BLaER1 treated with 17β-estradiol and CSF1 and Interleukin-3, amounts not matched to agents 10 nM and 100 nM (cell line): ENCODE data around the gene CLTC.

Experiments used
- H3K27ac ChIP-seq, 11 experiments: shearing (Covaris generic); formaldehyde crosslinking; 2 replicates each; pipeline ENCODE4 v1.8.1; 2022
- H3K27me3 ChIP-seq, 11 experiments: shearing (Covaris generic); formaldehyde crosslinking; 2 replicates each; pipeline ENCODE4 v1.8.1; 2022
- H3K36me3 ChIP-seq, 11 experiments: shearing (Covaris generic); formaldehyde crosslinking; 2 replicates each; pipeline ENCODE4 v1.8.1; 2022
- H3K4me1 ChIP-seq, 10 experiments: shearing (Covaris generic); formaldehyde crosslinking; 2 replicates each; pipeline ENCODE4 v1.8.1; 2022
- H3K4me2 ChIP-seq, 11 experiments: shearing (Covaris generic); formaldehyde crosslinking; 2 replicates each; pipeline ENCODE4 v1.8.1; 2022
- H3K4me3 ChIP-seq, 10 experiments: shearing (Covaris generic); formaldehyde crosslinking; 2 replicates each; pipeline ENCODE4 v1.8.1; 2022
- H3K9ac ChIP-seq, 11 experiments: shearing (Covaris generic); formaldehyde crosslinking; 2 replicates each; pipeline ENCODE4 v1.8.1; 2022
- H3K9me3 ChIP-seq, 11 experiments: shearing (Covaris generic); formaldehyde crosslinking; replicated peaks in 1 of 11; 2 replicates each; pipeline ENCODE4 v1.8.1; 2022
- H4K20me1 ChIP-seq, 11 experiments: shearing (Covaris generic); formaldehyde crosslinking; 2 replicates each; pipeline ENCODE4 v1.8.1; 2022
- Cebpa-rat ChIP-seq, 11 experiments: shearing (Covaris generic); IDR thresholded peaks; 2 replicates each; pipeline ENCODE4 v1.8.1; 2022

Gene CLTC

GRCh38 chr17:59694344-59694743 is 74.6 kb downstream of the CLTC start:
- no peak overlapping the region for H3K9ac ChIP-seq
- H3K4me2 ChIP-seq, result no peak overlapping the region
- H3K27ac ChIP-seq, result no peak overlapping the region
- peaks cover 99 to 100% (median 100%) of the 10 kb centered on the region in 11 experiments for H3K36me3 ChIP-seq
- H3K4me1 ChIP-seq, result peaks cover 0 to 11% (median 0%) of the 10 kb centered on the region in 10 experiments; a peak in 2 of 20 replicates
- H3K27me3 ChIP-seq, result no peaks in the 10 kb centered on the region
- no peaks in the 10 kb centered on the region for H3K9me3 ChIP-seq
- peaks cover 76 to 100% (median 96%) of the 10 kb centered on the region in 11 experiments; a peak in 21 of 22 replicates for H4K20me1 ChIP-seq
- no peak overlapping the region for H3K4me3 ChIP-seq
- TF ChIP-seq Cebpa-rat (IDR thresholded peaks at IDR 0.05), result no peak

- peaks cover 95 to 100% (median 99%) of the 10 kb centered on the region in 11 experiments for H3K36me3 ChIP-seq
- no peaks in the 10 kb centered on the region for H3K9me3 ChIP-seq
- no peak overlapping the region for H3K4me2 ChIP-seq
- no peak overlapping the region for H3K9ac ChIP-seq
- no peak overlapping the region for H3K27ac ChIP-seq
- H3K27me3 ChIP-seq, result no peaks in the 10 kb centered on the region
- H3K4me3 ChIP-seq, result no peak overlapping the region
- TF ChIP-seq Cebpa-rat (IDR thresholded peaks at IDR 0.05), result no peak
- H4K20me1 ChIP-seq, result peaks cover 84 to 100% (median 97%) of the 10 kb centered on the region in 11 experiments; a peak in 21 of 22 replicates
- peaks cover 0 to 19% (median 0%) of the 10 kb centered on the region in 10 experiments; a peak in 2 of 20 replicates for H3K4me1 ChIP-seq
These were observed 76.4 kb downstream of the CLTC start for GRCh38 chr17:59695945-59696681.

- Histone ChIP-seq H3K4me3 (no peak overlapping the region), H3K27me3 (no peaks in the 10 kb centered on the region), H3K4me2 (no peak overlapping the region), H3K4me1 (peaks cover 0 to 19% (median 0%) of the 10 kb centered on the region in 10 experiments; a peak in 2 of 20 replicates), H3K36me3 (peaks cover 93 to 100% (median 98%) of the 10 kb centered on the region in 11 experiments), H4K20me1 (peaks cover 89 to 100% (median 100%) of the 10 kb centered on the region in 11 experiments; a peak in 21 of 22 replicates), H3K9me3 (no peaks in the 10 kb centered on the region), H3K27ac (no peak overlapping the region), H3K9ac (no peak overlapping the region)
- no peak for TF ChIP-seq Cebpa-rat (IDR thresholded peaks at IDR 0.05)
These were observed 77.1 kb downstream of the CLTC start for GRCh38 chr17:59696682-59697277.

- H3K4me3 ChIP-seq, result no peak overlapping the region
- no peaks in the 10 kb centered on the region for H3K9me3 ChIP-seq
- peaks cover 0 to 33% (median 0%) of the 10 kb centered on the region in 10 experiments; a peak in 6 of 20 replicates for H3K4me1 ChIP-seq
- TF ChIP-seq Cebpa-rat (IDR thresholded peaks at IDR 0.05), result no peak
- H3K4me2 ChIP-seq, result no peak overlapping the region
- no peak overlapping the region for H3K27ac ChIP-seq
- H3K27me3 ChIP-seq, result no peaks in the 10 kb centered on the region
- H3K9ac ChIP-seq, result no peak overlapping the region
- peaks cover 97 to 100% (median 100%) of the 10 kb centered on the region in 11 experiments; a peak in 21 of 22 replicates for H4K20me1 ChIP-seq
- H3K36me3 ChIP-seq, result peaks cover 80 to 100% (median 98%) of the 10 kb centered on the region in 11 experiments
These were observed 78.4 kb downstream of the CLTC start for GRCh38 chr17:59698143-59698542.

GRCh38 chr17:59699218-59699617 is 79.5 kb downstream of the CLTC start:
- Histone ChIP-seq H4K20me1 (peaks cover 98 to 100% (median 100%) of the 10 kb centered on the region in 11 experiments; a peak in 21 of 22 replicates), H3K4me2 (no peak overlapping the region), H3K36me3 (peaks cover 78 to 100% (median 97%) of the 10 kb centered on the region in 11 experiments), H3K4me1 (peaks cover 0 to 44% (median 6%) of the 10 kb centered on the region in 10 experiments; a peak in 10 of 20 replicates), H3K27ac (no peak overlapping the region), H3K27me3 (no peaks in the 10 kb centered on the region), H3K4me3 (no peak overlapping the region), H3K9me3 (no peaks in the 10 kb centered on the region), H3K9ac (no peak overlapping the region)
- no peak for TF ChIP-seq Cebpa-rat (IDR thresholded peaks at IDR 0.05)

- Histone ChIP-seq H4K20me1 (peaks cover 98 to 100% (median 100%) of the 10 kb centered on the region in 11 experiments; a peak in 21 of 22 replicates), H3K36me3 (peaks cover 73 to 100% (median 96%) of the 10 kb centered on the region in 11 experiments), H3K4me2 (no peak overlapping the region), H3K27ac (no peak overlapping the region), H3K9ac (no peak overlapping the region), H3K4me1 (peaks cover 0 to 49% (median 11%) of the 10 kb centered on the region in 10 experiments; a peak in 14 of 20 replicates), H3K27me3 (no peaks in the 10 kb centered on the region), H3K9me3 (no peaks in the 10 kb centered on the region), H3K4me3 (no peak overlapping the region)
- no peak for TF ChIP-seq Cebpa-rat (IDR thresholded peaks at IDR 0.05)
These were observed 80.1 kb downstream of the CLTC start for GRCh38 chr17:59699786-59700185.

- Histone ChIP-seq H4K20me1 (peaks cover 76 to 89% (median 86%) of the 10 kb centered on the region in 11 experiments; a peak in 21 of 22 replicates), H3K4me3 (no peak overlapping the region), H3K27me3 (no peaks in the 10 kb centered on the region), H3K36me3 (peaks cover 47 to 85% (median 77%) of the 10 kb centered on the region in 11 experiments), H3K4me1 (peaks cover 15 to 55% (median 26%) of the 10 kb centered on the region in 10 experiments), H3K9me3 (no peaks in the 10 kb centered on the region), H3K4me2 (0 out of 22 replicates have a peak overlapping the region, but pooled peaks of 2 of the 11 experiments have one; percentile 5 to 40), H3K27ac (no peak overlapping the region), H3K9ac (no peak overlapping the region)
- TF ChIP-seq Cebpa-rat (IDR thresholded peaks at IDR 0.05), result no peak
These were observed 82.6 kb downstream of the CLTC start for GRCh38 chr17:59702304-59702703.

GRCh38 chr17:59707149-59707970 is 87.7 kb downstream of the CLTC start, which contains the start of the genes PTRH2 and VMP1:
Gene PTRH2, minus strand, starts transcription at chr17:59707430. Its CDS starts 9,452 bp downstream, at chr17:59697978.
Gene VMP1, plus strand, starts transcription at chr17:59707654. Its CDS starts 23,793 bp downstream, at chr17:59731447.
- H4K20me1 ChIP-seq, result peaks cover 27 to 81% (median 54%) of the 10 kb centered on the region in 11 experiments; a peak in 21 of 22 replicates
- peak within 1 kb of the TSS; percentile 89 to 99 (median 94) for H3K9ac ChIP-seq
- peak within 1 kb of the TSS; percentile 74 to 92 (median 86) for H3K4me3 ChIP-seq
- peaks cover 15 to 35% (median 31%) of the 10 kb centered on the region in 11 experiments; a peak in 20 of 22 replicates for H3K36me3 ChIP-seq
- H3K27ac ChIP-seq, result peak within 1 kb of the TSS; percentile 89 to 99 (median 93)
- no peak for TF ChIP-seq Cebpa-rat (IDR thresholded peaks at IDR 0.05)
- no peaks in the 10 kb centered on the region for H3K27me3 ChIP-seq
- peak within 1 kb of the TSS; percentile 79 to 98 (median 94) for H3K4me2 ChIP-seq
- H3K4me1 ChIP-seq, result peaks cover 34 to 80% (median 44%) of the 10 kb centered on the region in 10 experiments
- no peaks in the 10 kb centered on the region for H3K9me3 ChIP-seq
